Dorsolateral prefrontal cortex (tissue), 118 donors: ENCODE data around the gene TUBA3E. TPM values are rescaled to one million over a fixed set of nuclear protein-coding genes. Genes with fewer than 3 reads are reported as not detected.

Experiments
- total RNA-seq, 120 experiments: library from RNA; stranded (reverse); gene quantifications; one replicate each; pipeline versions ENCODE4 v1.2.3 to v1.2.4, GENCODE V29; 2022

TUBA3E gene
- total RNA-seq, 120 experiments from 2014 or later, result 0.38 to 0.42 (median 0.41) TPM; not detected in 117

Other genes starting within 250 kb of the TUBA3E start
- gene RAB6C, start 218.8 kb downstream of the TUBA3E start, total RNA-seq, result 10 to 100 TPM in 3 of 120 experiments, 1 to 10 TPM in 117; 1.1 to 11.5 (median 4.0) TPM
- 1 to 10 TPM in 1 of 120 experiments, under 1 TPM in 11, not detected in 108; 0.28 to 1.6 (median 0.42) TPM for gene POTEF, start 69.2 kb downstream of the TUBA3E start, total RNA-seq
- gene CCDC74B, start 53.3 kb downstream of the TUBA3E start, total RNA-seq, result 10 to 100 TPM in 10 of 120 experiments, 1 to 10 TPM in 110; 2.8 to 12.7 (median 6.1) TPM
- 10 to 100 TPM; 34.2 to 73.8 (median 51.8) TPM for gene SMPD4, start 16.8 kb downstream of the TUBA3E start, total RNA-seq
- gene MZT2B, start 16.2 kb downstream of the TUBA3E start, total RNA-seq, result 100 to 1,000 TPM; 206 to 389 (median 279) TPM
- gene IMP4, start 144.5 kb upstream of the TUBA3E start, total RNA-seq, result 10 to 100 TPM; 46.3 to 91.5 (median 67.1) TPM
- 10 to 100 TPM; 25.5 to 68.8 (median 49.6) TPM for gene PTPN18, start 157.6 kb upstream of the TUBA3E start, total RNA-seq